Epithelial cell of umbilical artery (primary cell): ENCODE results near the gene CDY2B. TPM values are rescaled to one million over a fixed set of nuclear protein-coding genes. Genes with fewer than 3 reads are reported as not detected.

ENCODE experiments used
- total RNA-seq: library from RNA; depleted of rRNA; stranded (reverse); fragments of >200 nt; gene quantifications from 2 replicates; pipeline ENCODE4 v1.2.3, GENCODE V29; 2014

CDY2B gene, protein sequence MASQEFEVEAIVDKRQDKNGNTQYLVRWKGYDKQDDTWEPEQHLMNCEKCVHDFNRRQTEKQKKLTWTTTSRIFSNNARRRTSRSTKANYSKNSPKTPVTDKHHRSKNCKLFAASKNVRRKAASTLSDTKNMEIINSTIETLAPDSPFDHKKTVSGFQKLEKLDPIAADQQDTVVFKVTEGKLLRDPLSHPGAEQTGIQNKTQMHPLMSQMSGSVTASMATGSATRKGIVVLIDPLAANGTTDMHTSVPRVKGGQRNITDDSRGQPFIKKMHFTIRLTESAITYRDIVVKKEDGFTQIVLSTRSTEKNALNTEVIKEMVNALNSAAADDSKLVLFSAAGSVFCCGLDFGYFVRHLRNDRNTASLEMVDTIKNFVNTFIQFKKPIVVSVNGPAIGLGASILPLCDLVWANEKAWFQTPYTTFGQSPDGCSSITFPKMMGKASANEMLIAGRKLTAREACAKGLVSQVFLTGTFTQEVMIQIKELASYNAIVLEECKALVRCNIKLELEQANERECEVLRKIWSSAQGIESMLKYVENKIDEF
- total RNA-seq = not detected in 2 replicates

GRCh38 chrY:17880120-17880519, at the start of gene CDY2B:
Gene CDY2B (minus strand): TSS chrY:17880220. CDS start chrY:17879892, 328 bp downstream.

Other genes with a start within 250 kb of the CDY2B start
- not detected in 2 replicates for gene CDY2A, start 145.6 kb upstream of the CDY2B start, total RNA-seq